Measurements from ENCODE around the gene PCDH15. TPM values are rescaled to one million over a fixed set of nuclear protein-coding genes. Genes with fewer than 3 reads are reported as not detected.

The PCDH15 gene
- total and polyA plus RNA-seq, 2 of the 4 experiments (the other 2 are of a cell fraction), result not detected

GRCh38 chr10:53997953-53998352 lies 803.1 kb downstream of the PCDH15 start:
- H2AK9ac ChIP-seq (replicated peaks; ENCODE audit: low read depth, low read length, poor library complexity), result no peak overlapping the region
- TF ChIP-seq MAZ (IDR thresholded peaks at IDR 0.05; ENCODE audit: borderline replicate concordance, low read depth, low read length) (no peak), SMC3 (IDR thresholded peaks at IDR 0.05; ENCODE audit: low read depth, low read length) (no peak), POLR2A (IDR thresholded peaks at IDR 0.05; ENCODE audit: low read depth, low read length) (no peak)
- no peak overlapping the region for H2BK15ac ChIP-seq (ENCODE audit: low read depth, low read length)
- H2AK5ac ChIP-seq (ENCODE audit: low read depth, low read length), result no peak overlapping the region
- H3K56ac ChIP-seq (ENCODE audit: extremely low read depth, insufficient read depth, low read length), result no peak overlapping the region
- dilution Hi-C loops (cut with HindIII; ENCODE audit: low sequenced_read_pairs, unreplicated experiment), result no loop called here
- no peaks in the 10 kb centered on the region for H4K20me1 ChIP-seq (ENCODE audit: insufficient read depth, low read length)
- H4K8ac ChIP-seq (ENCODE audit: low read depth in 2 of 2, low read length in 2 of 2), result no peak overlapping the region
- ChIA-PET POLR2A (ENCODE audit: unreplicated experiment) (no interaction called here), CTCF (no interaction called here)
- no peak overlapping the region for H3K23ac ChIP-seq (ENCODE audit: low read depth, low read length)
- no peak overlapping the region for H3K9ac ChIP-seq (ENCODE audit: low read depth, low read length)
- no peak overlapping the region for H3K4ac ChIP-seq (ENCODE audit: low read depth, low read length)
- H3K4me1 ChIP-seq (ENCODE audit: control insufficient read depth, insufficient read depth, low read length), result no peaks in the 10 kb centered on the region
- BruUV-seq (replicated peaks), result no TSS peak
- in situ Hi-C loops (cut with MboI; ENCODE audit: low sequenced_read_pairs), result no loop called here
- no peaks in the 10 kb centered on the region for H3K27me3 ChIP-seq (ENCODE audit: control insufficient read depth, insufficient read depth, low read length)
- no peaks in the 10 kb centered on the region for H3K79me1 ChIP-seq (ENCODE audit: low read depth in 1 of 2, low read length in 2 of 2)
- no peaks in the 10 kb centered on the region for H3K36me3 ChIP-seq (ENCODE audit: control insufficient read depth, insufficient read depth, low read length)
- no peaks in the 10 kb centered on the region for H3K9me1 ChIP-seq (ENCODE audit: insufficient read depth, low read length)
- H2BK120ac ChIP-seq (ENCODE audit: low read depth, low read length), result no peak overlapping the region
- H4K5ac ChIP-seq (ENCODE audit: low read depth, low read length), result no peak overlapping the region
- no peak overlapping the region for H3K4me2 ChIP-seq (ENCODE audit: low read depth, low read length)
- ATAC-seq (ENCODE audit: low read depth), result no peak
- H3K9me3 ChIP-seq (ENCODE audit: control insufficient read depth, insufficient read depth, low read length), result no peaks in the 10 kb centered on the region; the same call in 1 of the 2 replicates
- no peak for DNase-seq
- no peak overlapping the region for H3K14ac ChIP-seq (replicated peaks; ENCODE audit: low read depth, low read length)
- WGBS, 2 experiments (ENCODE audit: extremely low coverage in 2 of 2, insufficient read length in 1 of 2), result no CpG with 5 or more reads among the region's 2 CpGs
- no peak overlapping the region for H2BK5ac ChIP-seq (ENCODE audit: low read depth, low read length, poor library complexity, severe bottlenecking)
- no peak overlapping the region for H3K4me3 ChIP-seq (ENCODE audit: insufficient read depth, low read depth, low read length)
- H2BK20ac ChIP-seq (ENCODE audit: low read depth, low read length), result no peak overlapping the region
- H4K91ac ChIP-seq (ENCODE audit: insufficient read depth, low read depth, low read length), result no peak overlapping the region
- H3K27ac ChIP-seq (ENCODE audit: insufficient read depth, low read length), result no peak overlapping the region
- intact Hi-C loops (cut with micrococcal nuclease), result no loop called here
- H2AFZ ChIP-seq (replicated peaks; ENCODE audit: low read length, poor library complexity), result no peak overlapping the region
- no peak overlapping the region for H3K18ac ChIP-seq (ENCODE audit: low read depth, low read length)

Data from IMR-90 (cell line).